Lower leg skin (tissue), 3 donors: Measurements from ENCODE around the gene PLCB1.

Experiments
- POLR2A ChIP-seq, 2 donors: fragments of 450-650 bp; IDR thresholded peaks; one replicate each; pipeline ENCODE4 v1.6.1; 2016 to 2017; ENCODE audit warnings: antibody characterized with exemption in 2 of 2, mild to moderate bottlenecking in 1 of 2, moderate library complexity in 1 of 2
- TF ChIP-seq, protein P1 (sequence below), 3 donors: fragments of 450-650 bp; IDR thresholded peaks; one replicate each; pipeline ENCODE4 v1.5.1; 2016; ENCODE audit warnings: antibody characterized with exemption in 3 of 3, mild to moderate bottlenecking in 3 of 3, moderate library complexity in 2 of 3

DNA sequence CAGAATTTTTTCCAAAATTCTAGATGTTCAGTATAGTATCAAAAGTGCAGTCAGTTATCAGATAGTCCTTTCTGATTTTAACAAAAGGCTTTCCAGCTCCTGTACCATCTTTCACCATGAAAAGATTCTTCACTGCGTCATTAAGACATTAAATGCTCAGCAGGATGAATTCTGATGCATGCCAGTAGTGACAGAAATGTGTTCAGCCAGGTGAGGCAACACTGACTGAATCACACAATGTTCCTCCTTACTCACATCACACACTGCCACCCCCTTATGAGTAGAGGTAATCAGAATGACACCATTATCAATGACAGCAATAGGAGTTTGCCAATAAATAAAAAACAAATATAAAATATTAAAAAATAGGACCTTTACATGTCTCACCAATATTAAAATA lies 510.2 kb downstream of the PLCB1 start:
- TF ChIP-seq, protein P1, sequence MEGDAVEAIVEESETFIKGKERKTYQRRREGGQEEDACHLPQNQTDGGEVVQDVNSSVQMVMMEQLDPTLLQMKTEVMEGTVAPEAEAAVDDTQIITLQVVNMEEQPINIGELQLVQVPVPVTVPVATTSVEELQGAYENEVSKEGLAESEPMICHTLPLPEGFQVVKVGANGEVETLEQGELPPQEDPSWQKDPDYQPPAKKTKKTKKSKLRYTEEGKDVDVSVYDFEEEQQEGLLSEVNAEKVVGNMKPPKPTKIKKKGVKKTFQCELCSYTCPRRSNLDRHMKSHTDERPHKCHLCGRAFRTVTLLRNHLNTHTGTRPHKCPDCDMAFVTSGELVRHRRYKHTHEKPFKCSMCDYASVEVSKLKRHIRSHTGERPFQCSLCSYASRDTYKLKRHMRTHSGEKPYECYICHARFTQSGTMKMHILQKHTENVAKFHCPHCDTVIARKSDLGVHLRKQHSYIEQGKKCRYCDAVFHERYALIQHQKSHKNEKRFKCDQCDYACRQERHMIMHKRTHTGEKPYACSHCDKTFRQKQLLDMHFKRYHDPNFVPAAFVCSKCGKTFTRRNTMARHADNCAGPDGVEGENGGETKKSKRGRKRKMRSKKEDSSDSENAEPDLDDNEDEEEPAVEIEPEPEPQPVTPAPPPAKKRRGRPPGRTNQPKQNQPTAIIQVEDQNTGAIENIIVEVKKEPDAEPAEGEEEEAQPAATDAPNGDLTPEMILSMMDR (IDR thresholded peaks at IDR 0.05): no peak
- no peak for TF ChIP-seq POLR2A (IDR thresholded peaks at IDR 0.05)
